GM21529 (cell line): ENCODE data around the gene POLR1E.
"Not testable (repeated sequence)": the region's sequence is repeated elsewhere in the genome, so short reads cannot be mapped to it uniquely, and the experiment has no call there.

Experiments used
- ATAC-seq: cut with Tn5 transposase; IDR thresholded peaks from one replicate; pipeline ENCODE4 v1.9.1; 2021; ENCODE audit not compliant: unreplicated experiment

POLR1E gene

GRCh38 chr9:37499297-37499696 lies 13.5 kb downstream of the POLR1E start:
- no peak for ATAC-seq

GRCh38 chr9:37501957-37502596 lies 16.3 kb downstream of the POLR1E start:
- ATAC-seq = no peak

- no peak for ATAC-seq
These were observed 18.0 kb downstream of the POLR1E start for GRCh38 chr9:37503736-37504135.

GRCh38 chr9:37504605-37505004 lies 18.9 kb downstream of the POLR1E start:
- no peak for ATAC-seq

GRCh38 chr9:37507566-37508134 lies 21.9 kb downstream of the POLR1E start:
- ATAC-seq = no peak

GRCh38 chr9:37508135-37508833 lies 22.5 kb downstream of the POLR1E start:
- no peak for ATAC-seq

GRCh38 chr9:37508834-37509206 lies 23.1 kb downstream of the POLR1E start:
- no peak for ATAC-seq

GRCh38 chr9:37509536-37509935 lies 23.8 kb downstream of the POLR1E start:
- ATAC-seq = no peak

GRCh38 chr9:37510053-37510452 lies 24.3 kb downstream of the POLR1E start:
- not testable (repeated sequence) for ATAC-seq

- no peak for ATAC-seq
These were observed 25.6 kb downstream of the POLR1E start for GRCh38 chr9:37511016-37512010.

GRCh38 chr9:37512437-37512836 lies 26.7 kb downstream of the POLR1E start:
- ATAC-seq = no peak

GRCh38 chr9:37514415-37514814 lies 28.7 kb downstream of the POLR1E start:
- not testable (repeated sequence) for ATAC-seq

- no peak for ATAC-seq
These were observed 29.3 kb downstream of the POLR1E start for GRCh38 chr9:37514999-37515398.

GRCh38 chr9:37515620-37516258 lies 30.0 kb downstream of the POLR1E start:
- no peak for ATAC-seq

GRCh38 chr9:37517923-37518322 lies 32.2 kb downstream of the POLR1E start:
- ATAC-seq = no peak

GRCh38 chr9:37520641-37521040 lies 34.9 kb downstream of the POLR1E start:
- no peak for ATAC-seq

GRCh38 chr9:37521111-37521510 lies 35.4 kb downstream of the POLR1E start:
- no peak for ATAC-seq

GRCh38 chr9:37522971-37523370 lies 37.2 kb downstream of the POLR1E start:
- no peak for ATAC-seq

GRCh38 chr9:37523916-37524315 lies 38.2 kb downstream of the POLR1E start:
- no peak for ATAC-seq

GRCh38 chr9:37528652-37529471 lies 43.1 kb downstream of the POLR1E start:
- peak; percentile 59 for ATAC-seq
